Measurements from ENCODE around the gene BRAP.
A peak's percentile ranks its signal among the peaks of the same experiment; 100 is the strongest.
"Not testable (repeated sequence)": the region's sequence is repeated elsewhere in the genome, so short reads cannot be mapped to it uniquely, and the experiment has no call there.

Gene BRAP, protein sequence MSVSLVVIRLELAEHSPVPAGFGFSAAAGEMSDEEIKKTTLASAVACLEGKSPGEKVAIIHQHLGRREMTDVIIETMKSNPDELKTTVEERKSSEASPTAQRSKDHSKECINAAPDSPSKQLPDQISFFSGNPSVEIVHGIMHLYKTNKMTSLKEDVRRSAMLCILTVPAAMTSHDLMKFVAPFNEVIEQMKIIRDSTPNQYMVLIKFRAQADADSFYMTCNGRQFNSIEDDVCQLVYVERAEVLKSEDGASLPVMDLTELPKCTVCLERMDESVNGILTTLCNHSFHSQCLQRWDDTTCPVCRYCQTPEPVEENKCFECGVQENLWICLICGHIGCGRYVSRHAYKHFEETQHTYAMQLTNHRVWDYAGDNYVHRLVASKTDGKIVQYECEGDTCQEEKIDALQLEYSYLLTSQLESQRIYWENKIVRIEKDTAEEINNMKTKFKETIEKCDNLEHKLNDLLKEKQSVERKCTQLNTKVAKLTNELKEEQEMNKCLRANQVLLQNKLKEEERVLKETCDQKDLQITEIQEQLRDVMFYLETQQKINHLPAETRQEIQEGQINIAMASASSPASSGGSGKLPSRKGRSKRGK

DNA sequence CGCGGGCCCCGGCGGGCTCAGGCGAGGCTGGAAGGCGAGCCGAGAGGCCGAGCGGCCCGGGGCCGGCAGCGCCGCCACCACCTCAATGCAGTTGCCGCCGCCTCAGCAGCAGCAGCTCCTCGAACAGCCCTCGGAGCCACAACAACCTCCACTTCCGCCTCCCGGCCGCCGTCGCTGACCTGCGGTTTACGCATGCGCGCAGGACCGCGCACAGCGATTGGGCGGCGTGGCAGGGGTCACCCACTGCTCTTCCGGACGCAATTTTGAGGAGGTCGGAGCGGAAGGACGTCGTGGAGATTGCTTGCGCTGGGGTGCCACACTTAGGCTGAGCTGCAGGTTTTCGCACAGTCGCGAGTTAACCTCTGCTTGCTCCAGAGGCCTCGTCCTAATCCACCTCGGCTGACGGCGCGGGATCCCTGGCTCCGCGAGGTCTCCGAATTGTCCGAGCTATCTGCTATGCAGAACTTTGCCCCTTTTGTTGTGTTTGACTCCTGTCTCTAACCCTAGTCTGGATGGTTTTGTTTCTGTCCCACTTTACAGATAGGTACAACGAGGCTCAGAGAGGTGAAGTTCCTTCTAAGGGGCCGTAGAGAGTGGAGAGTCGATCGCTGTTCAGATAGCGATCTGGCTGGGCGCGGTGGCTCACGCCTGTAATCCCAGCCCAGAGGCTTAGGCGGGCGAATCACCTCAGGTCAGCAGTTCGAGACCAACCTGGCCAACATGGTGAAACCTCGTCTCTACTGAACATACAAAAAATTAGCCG, at the start of gene BRAP, which contains the start of gene ACAD10:
BRAP (minus strand) TSS at position 146 of the 763 bp plus-strand sequence. CDS start 164 bp downstream, outside the sequence.
ACAD10 (plus strand) TSS at position 243 of the 763 bp plus-strand sequence. CDS start 6,657 bp downstream, outside the sequence.
- DNase-seq (ENCODE audit: low read depth, low spot score): peak; percentile 84

DNA sequence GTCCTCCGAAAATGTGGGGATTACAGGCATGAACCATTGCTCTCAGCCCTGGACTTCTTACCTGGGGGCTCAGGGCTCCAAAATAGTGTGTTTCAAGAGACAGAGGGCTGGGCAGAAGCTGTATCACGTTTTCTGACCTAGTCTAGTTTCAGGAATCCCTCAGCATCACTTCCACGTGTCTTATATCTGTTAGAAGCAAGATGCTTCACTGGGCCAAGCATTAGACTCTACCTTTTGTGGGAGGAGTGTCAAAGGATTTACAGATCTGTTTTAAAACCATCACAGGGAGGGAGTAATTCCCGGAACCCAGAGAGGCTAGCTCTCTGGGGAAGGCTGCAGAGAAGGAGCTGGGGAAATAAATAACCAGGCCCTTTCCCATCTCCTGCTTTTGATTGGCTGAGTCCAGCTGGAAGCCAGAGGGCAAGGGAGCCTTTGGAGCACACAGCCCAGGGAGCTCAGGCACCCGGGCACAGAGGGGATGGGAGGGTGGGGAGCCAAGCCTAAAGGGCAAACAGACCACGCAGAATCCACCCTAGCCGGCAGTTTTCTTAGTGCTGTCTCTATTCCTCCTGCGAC, 47.7 kb upstream of the BRAP start:
- DNase-seq (ENCODE audit: low read depth, low spot score): no peak

DNA sequence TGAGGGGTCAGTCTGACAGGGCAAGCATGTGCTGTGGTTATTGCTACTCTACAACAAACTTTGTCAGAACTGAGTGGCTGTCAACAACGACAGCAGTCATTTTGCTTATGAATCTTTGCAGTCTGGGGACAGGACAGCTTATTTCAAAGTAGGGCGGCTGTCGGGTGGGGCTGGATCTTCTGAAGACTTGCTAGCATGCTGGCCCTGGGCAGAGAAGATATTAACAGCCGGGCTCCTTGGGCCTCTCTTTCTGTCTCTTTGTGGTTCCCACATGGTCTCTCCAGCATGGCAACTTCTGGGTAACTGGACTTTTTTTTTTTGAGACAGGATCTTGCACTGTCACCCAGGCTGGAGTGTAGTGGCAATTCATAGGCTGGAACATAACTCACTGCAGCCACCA, 47.0 kb upstream of the BRAP start:
- DNase-seq (ENCODE audit: low read depth, low spot score): no peak

DNA sequence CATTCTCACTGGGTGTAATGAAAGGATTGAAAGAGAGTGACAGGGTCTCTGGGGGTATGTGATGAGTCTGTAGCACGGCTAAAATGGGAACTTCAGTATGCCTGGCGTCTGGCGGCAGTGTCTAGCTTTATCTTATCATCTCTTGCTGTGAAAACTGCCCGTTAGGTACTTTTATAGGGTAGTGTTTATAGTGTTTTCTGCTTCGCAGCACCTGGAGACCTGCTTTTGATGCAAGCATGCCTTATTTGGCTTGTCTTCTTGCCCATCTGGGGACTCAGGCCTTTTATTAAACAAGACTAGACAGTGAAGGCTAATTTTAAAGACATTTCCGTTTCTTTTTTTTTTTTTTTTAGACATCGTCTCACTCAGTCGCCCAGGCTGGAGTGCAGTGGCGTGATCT, 44.7 kb upstream of the BRAP start:
- no peak for DNase-seq (ENCODE audit: low read depth, low spot score)

DNA sequence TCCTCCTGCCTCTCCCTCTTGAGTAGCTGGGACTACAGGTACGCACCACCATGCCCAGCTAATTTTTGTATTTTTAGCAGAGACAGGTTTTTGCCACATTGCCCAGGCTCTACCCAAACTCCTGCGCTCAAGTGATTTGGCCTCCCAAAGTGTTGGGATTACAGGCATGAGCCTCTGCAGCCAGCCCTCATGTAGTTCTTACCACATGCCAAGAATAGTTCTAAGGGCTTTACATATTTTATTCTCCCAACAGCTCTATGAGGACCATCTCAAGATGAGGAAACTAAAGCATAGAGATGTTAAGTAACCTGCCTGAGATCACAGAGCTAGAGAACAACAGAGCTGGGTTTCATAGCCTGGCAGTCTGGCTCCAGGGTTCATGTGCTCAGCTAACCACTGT, 43.0 kb upstream of the BRAP start:
- DNase-seq (ENCODE audit: low read depth, low spot score): no peak

DNA sequence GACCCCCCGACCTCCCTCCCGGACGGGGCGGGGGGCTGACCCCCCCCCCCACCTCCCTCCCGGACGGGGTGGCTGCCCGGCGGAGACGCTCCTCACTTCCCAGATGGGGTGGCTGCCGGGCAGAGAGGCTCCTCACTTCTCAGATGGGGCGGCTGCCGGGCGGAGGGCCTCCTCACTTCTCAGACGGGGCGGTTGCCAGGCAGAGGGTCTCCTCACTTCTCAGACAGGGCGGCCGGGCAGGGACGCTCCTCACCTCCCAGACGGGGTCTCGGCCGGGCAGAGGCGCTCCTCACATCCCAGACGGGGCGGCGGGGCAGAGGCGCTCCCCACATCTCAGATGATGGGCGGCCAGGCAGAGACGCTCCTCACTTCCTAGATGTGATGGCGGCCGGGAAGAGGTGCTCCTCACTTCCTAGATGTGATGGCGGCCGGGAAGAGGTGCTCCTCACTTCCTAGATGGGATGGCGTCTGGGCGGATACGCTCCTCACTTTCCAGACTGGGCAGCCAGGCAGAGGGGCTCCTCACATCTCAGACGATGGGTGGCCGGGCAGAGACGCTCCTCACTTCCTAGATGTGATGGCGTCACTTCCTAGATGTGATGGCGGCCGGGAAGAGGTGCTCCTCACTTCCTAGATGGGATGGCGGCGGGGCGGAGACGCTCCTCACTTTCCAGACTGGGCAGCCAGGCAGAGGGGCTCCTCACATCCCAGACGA, 38.0 kb upstream of the BRAP start:
- not testable (repeated sequence) for DNase-seq (ENCODE audit: low read depth, low spot score)

DNA sequence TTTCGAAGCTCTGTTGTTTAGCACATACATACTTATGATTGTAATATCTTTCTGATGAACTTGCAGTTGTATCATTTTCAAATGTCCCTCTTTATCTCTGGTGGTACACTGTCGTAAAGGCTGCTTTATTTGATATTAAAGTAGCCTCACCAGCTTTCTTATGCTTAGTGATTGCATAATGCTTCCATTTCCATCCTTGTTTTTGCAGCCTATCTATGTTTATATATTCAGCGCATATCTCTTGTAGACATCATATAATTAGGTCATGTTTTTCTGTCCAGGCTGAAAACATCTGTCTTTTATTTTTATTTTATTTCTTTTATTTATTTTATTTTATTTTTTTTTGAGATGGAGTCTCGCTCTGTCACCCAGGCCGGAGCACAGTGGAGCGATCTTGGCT, 34.7 kb upstream of the BRAP start:
- no peak for DNase-seq (ENCODE audit: low read depth, low spot score)

DNA sequence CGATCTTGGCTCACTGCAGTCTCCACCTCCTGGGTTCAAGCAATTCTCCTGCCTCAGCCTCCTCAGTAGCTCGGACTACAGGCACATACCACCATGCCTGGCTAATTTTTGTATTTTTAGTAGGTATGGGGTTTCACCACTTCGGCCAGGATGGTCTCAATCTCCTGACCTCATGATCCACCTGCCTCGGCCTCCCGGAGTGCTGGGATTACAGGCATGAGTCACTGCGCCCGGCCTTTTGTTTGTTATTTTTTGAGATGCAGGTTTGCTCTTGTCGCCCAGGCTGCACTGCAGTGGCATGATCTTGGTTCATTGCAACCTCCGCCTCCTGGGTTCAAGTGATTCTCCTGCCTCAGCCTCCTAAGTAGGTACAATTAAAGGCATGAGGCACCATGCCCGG, 33.6 kb upstream of the BRAP start:
- not testable (repeated sequence) for DNase-seq (ENCODE audit: low read depth, low spot score)

DNA sequence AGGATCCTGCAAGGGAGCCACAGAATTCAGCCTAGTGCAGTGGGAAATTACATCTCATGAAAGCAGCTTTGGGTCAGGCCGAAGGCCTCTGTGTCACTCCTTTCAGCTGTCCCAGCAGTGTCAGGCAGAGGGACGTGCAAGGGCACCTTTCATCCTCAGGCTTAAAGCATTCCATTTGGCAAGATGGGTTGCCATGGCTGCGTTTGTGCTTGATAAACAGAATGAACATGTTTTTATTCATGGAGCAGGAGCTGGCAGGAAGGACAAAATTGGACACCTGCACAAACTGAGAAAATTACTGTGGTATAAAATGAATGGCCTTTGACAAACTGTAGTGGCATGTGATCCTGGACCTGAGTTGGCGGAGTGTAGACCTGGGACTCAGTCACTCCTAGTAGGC, 29.5 kb upstream of the BRAP start:
- no peak for DNase-seq (ENCODE audit: low read depth, low spot score)

DNA sequence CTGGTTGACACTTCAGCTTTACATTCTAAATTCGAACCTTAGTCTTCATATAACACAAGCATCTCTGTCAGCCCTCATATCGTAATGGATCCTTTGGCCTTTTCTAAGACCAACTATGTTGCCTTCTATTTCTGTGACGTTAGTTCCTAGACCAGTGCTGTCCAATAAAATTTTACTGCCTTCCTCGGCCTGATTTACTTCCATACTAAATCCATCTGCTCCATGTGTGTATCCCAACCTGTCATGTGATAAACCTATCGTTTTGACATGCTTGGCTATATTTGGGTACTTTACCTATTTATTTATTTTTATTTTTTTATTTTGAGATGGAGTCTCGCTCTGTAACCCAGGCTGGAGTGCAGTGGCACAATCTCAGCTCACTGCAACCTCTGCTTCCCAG, 20.4 kb upstream of the BRAP start:
- DNase-seq (ENCODE audit: low read depth, low spot score): no peak

DNA sequence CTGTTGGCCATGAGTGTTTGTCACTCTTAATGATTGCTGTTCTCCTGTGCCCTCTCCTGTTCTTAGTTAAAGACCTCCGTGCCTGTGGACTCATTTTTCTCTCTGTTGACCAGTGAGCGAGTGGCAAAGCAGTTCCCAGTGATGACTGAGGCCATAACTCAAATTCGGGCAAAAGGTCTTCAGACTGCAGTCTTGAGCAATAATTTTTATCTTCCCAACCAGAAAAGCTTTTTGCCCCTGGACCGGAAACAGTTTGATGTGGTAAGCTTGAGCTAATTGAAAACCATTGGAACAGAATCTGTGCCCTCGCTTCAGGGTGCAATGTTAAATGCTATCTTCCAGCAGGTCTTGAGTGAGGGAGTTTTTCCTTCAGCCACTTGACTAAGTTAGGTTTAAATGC, 19.9 kb upstream of the BRAP start:
- no peak for DNase-seq (ENCODE audit: low read depth, low spot score)

DNA sequence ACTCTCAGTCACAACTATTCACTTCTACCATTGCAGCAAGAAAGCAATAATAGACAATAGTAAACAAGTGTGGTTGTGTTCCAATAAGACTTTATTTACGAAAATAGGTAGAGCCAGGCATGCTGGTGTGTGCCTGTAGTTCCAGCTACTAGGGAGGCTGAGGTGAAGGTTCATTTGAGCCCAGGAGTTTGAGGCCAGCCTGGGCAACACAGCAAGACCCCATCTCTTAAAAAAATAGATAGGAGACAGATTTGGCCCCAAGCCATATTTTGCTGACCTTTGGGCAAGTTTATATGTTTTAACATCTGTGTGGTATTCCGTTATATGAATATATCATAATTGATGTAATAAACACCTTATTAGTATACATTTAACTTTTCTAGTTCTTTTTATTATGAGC, 14.2 kb upstream of the BRAP start:
- no peak for DNase-seq (ENCODE audit: low read depth, low spot score)

DNA sequence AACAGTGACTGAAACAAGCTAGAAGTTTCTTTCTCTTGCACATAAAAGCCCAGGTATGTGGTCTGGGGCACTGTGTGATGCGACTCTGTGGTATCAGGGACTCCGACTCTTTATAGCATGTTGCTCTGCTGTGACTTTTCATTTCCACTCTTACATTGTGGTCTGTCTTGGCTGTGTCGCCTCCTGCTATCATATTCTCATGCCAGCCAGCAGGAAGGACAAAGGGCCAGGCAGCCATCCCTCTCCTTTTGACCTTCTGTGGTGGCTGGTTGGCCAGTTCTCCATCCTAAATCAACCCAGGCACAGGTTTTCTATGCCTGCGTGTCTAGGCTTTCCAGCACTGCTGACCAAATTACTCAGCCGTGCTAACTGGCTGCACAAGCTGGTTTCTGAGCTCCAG, 8.1 kb upstream of the BRAP start:
- DNase-seq (ENCODE audit: low read depth, low spot score): no peak

DNA sequence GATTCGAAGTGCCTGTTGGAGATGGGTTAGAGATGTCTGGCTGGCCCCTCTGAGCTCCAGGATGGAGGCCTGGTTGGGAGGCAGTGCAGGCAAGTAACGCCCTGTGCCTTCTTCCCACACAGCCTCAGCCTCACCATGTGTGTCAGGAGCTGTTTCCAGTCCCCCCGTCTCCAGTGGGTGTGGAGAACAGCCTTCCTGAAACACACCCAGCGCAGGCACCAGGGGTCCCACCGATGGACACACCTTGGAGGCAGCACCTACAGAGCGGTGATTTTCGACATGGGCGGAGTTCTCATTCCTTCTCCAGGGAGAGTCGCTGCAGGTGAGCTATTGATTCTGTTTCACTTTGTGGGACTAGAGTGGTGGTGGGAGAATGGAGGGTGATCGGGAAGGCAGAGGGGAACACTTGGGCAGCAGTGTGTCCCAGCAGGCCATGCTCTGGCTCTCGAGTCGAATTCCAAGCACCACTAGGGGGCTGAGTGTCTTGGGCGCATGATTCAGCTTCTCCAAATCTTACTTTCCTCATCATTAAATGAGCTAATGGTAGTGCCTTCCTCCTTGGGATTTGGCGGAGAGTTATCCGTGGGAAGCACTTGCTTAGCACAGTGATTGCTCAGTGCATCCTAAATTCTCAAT, 6.9 kb upstream of the BRAP start:
- no peak for DNase-seq (ENCODE audit: low read depth, low spot score)

DNA sequence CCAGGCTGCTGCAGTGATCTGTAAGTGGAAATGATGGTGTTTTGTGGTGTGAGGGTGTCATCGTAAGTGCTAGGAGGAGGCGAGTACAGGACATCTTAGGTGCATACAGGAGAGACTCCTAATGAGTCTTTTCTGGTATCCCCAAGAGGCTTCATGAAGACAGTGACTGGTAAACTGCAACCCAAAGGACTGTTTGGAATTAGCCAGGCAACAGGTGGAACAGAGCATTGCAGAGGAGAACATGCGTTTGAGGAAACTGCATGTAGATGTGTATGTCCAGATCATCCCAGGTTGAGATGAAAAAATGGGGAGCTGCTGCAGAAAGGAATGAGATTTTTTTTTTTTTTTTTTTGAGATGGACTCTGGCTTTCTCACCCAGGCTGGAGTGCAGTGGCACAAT, 5.5 kb upstream of the BRAP start:
- no peak for DNase-seq (ENCODE audit: low read depth, low spot score)

DNA sequence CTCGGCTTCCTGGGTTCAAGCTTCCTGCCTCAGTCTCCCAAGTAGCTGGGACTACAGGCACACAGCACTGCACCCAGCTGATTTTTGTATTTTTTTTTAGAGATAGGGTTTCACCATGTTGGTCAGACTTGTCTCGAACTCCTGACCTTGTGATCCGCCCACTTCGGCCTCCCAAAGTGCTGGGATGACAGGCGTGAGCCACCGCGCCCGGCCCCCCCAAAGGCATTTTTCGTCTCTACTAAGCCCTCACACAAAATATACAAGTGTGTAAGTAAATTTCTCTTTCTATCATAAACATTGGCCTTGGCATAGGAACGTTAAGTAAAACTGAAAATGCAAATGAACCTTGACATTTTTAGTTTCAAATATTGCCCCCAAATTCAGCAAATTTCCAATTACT, 2.2 kb upstream of the BRAP start:
- no peak for DNase-seq (ENCODE audit: low read depth, low spot score)

DNA sequence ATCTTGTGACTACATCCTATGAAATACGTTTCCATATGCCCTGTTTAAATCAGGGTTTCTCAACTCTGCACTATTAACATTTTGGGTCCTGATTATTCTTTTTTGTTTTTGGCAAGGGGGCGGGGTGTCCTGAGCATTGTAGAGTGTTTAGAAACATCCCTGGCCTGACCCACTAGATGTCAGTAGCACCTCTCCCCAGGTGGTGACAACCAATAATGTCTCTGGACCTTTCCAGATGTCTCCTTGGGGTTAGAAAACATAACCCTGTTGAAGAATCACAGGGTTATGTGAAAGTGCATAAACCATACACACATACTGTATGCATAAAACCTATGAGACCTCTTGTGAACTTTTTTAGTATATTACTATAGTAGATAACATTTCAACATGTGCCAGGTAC, 1.5 kb upstream of the BRAP start:
- DNase-seq (ENCODE audit: low read depth, low spot score): no peak

DNA sequence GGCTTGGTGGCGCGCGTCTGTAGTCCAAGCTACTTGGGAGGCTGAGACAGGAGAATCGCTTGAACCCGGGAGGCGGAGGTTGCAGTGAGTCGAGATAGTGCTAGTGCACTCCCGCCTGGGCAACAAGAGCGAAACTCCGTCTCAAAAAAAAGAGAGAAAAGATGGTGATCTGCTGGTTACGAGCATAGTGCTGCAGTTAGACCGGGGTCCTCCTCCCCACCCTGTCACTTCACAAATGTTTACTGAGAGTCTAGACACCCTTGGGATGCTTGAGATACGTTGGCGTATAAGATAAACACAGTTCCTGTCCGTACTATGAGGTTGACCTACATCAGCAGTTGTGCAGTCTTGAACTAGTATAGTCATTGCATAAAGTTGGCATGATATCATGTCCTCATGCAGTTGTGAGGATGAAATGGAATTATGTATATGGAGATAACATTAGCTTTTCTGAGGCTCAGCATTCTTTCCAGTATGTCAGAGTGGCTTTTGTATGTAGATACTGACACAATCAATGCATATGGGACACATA, 884 bp upstream of the BRAP start:
- no peak for DNase-seq (ENCODE audit: low read depth, low spot score)

DNA sequence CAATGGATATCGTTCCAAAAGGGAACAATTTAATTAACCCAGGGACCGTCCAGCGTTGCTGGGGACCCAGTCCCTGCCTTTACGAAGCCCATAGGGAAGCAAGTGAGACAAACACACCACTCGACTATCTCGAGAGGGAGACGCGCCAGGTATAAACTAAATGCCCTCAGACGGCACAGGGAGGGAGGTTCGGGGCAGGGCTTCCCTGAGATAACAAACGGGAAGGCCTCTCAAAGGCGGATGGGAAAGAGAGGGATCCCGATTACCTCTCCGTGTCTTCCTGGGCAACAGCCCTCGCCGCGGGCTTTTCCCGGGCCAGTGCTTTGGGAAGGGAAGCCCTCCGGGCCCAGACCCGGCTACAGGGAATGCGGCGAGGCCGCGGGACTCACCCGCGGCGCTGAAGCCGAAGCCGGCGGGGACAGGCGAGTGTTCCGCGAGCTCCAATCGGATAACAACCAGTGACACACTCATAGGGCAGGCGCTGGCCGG, 390 bp downstream of the BRAP start:
- DNase-seq (ENCODE audit: low read depth, low spot score): no peak

DNA sequence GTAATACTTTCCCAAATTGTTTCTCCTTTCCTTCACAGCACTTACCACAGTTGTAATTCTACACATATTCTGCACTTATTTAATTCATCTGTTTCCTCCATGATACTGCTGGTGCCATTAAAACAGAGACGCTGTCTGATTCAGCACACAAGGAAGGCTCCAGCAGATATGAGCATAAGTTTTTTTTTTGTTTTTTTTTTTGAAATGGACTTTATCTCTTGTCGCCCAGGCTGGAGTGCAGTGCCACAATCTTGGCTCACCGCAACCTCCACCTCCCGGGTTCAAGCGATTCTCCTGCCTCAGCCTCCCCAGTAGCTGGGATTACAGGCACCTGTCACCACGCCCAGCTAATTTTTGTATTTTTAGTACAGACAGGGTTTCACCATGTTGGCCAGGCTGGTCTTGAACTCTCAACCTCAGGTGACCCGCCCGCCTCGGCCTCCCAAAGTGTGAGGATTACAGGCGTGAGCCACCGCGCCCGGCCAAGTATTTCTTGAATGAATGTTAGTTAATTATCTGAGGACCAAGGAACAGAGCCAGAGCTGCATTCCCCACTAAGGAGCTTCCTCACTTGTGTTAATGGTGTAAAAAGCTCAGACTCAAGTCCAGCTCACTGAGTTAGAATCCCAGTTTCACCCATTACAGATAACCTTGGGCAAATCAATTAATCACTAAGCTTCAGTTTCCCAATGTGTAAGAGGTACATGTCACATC, 1.1 kb downstream of the BRAP start:
- DNase-seq (ENCODE audit: low read depth, low spot score): not testable (repeated sequence)

Measured in brain pericyte (primary cell).